GM13976 (cell line): Measurements from ENCODE around the gene MPI.

Source experiments
- DNase-seq: peaks from one replicate; pipeline ENCODE4 v3.0.0; 2012; ENCODE audit warnings: low spot score
- in situ Hi-C: fragments of 300-500 bp; cut with MboI; formaldehyde crosslinking; loops from one replicate; pipeline ENCODE4 v1.12.0; 2022; ENCODE audit warnings: low sequenced_read_pairs, mixed read lengths, inconsistent platforms; ENCODE audit not compliant: unreplicated experiment
- TF ChIP-seq, protein P1 (sequence below): IDR thresholded peaks from 2 replicates; pipeline ENCODE4 v1.5.1; 2012; ENCODE audit warnings: borderline replicate concordance, mild to moderate bottlenecking; ENCODE audit not compliant: insufficient read depth; ENCODE audit errors: extremely low read depth, missing control alignments, control extremely low read depth

The MPI gene

DNA sequence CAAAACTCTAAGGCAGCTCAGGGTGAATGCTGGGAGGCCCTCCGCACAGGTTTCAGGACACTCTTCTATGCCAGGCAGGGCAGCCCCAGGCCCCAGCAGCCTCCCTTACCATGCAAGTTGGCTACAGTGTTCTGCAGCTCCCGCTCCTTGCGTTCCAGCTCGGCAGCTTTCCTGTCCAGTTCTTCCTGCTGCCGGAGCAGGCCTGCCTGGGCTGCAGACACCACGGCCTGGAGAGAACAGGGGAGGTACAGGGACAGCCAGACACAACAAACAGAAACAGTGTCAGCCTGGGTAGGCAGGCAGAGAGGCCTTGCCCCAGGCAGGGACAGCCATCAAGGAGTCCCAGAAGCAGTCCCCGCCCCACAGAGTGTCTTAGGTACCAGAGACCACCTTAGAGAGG lies 37.9 kb upstream of the MPI start:
- DNase-seq = no peak
- TF ChIP-seq, protein P1, sequence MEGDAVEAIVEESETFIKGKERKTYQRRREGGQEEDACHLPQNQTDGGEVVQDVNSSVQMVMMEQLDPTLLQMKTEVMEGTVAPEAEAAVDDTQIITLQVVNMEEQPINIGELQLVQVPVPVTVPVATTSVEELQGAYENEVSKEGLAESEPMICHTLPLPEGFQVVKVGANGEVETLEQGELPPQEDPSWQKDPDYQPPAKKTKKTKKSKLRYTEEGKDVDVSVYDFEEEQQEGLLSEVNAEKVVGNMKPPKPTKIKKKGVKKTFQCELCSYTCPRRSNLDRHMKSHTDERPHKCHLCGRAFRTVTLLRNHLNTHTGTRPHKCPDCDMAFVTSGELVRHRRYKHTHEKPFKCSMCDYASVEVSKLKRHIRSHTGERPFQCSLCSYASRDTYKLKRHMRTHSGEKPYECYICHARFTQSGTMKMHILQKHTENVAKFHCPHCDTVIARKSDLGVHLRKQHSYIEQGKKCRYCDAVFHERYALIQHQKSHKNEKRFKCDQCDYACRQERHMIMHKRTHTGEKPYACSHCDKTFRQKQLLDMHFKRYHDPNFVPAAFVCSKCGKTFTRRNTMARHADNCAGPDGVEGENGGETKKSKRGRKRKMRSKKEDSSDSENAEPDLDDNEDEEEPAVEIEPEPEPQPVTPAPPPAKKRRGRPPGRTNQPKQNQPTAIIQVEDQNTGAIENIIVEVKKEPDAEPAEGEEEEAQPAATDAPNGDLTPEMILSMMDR = no peak
- in situ Hi-C loops = no loop called here

DNA sequence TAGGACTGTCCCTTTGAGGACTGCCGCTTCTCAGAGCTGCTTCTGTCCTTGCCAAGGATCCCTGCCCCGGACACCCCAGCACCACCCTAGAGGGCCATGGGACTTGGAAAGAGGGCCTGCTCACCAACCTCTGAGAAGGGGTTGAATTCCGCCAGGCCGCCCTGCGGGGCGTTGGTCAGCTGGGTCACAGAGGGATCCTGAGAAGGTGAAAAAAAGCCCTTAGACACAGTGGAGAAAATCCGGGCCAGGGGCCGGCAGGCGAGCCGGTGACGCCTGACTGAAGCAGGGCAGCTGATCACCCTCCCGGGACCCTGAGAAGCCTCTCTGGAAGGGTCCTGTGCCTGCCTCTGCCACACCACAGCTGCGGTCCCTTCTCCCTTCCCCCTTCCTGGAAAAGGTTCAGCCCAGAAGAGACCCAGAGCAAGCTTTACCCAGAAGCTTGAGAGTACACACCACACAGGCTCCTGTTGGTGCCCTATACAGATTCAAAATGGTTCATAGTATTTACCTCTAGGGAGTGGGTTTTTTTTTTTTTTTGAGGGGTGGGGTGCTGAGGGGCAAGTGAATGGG lies 35.3 kb upstream of the MPI start:
- TF ChIP-seq, protein P1 = no peak
- in situ Hi-C loops = no loop called here
- no peak for DNase-seq

DNA sequence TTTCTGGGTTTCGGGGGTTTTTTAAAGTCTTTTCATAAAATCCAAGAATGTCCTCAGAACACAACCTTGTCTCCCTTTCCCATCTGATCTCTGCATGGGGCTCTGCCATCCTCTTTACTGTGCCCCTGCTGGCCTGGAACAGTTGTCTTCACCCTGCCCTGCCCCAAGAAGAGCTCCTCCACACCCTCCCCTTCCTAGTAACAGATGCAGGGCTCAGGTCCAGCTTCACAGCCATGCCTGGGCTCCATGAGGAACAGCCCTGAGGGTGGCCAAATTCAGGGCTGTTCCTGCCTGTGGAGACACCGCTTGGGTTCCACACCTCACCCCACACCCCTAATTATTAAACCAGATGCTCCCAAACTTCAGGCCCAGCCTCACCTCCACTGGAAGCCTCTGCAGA lies 34.0 kb upstream of the MPI start:
- DNase-seq = no peak
- in situ Hi-C loops = no loop called here
- TF ChIP-seq, protein P1 = no peak

DNA sequence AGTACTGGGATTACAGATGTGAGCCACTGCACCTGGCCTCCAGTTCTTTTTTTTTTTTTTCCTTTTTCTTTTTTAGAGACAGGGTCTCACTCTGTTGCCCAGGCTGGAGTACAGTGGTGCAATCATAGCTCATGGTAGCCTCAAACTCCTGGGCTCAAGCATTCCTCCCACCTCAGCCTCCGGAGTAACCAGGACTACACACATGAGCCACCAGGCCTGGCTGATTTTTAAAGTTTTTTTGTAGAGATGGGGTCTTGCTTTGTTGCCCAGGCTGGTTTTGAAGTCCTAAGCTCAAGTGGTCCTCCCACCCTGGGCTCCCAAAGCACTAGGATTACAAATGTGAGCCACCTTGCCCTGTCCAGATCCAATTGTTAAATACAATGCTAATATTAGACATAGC lies 33.3 kb upstream of the MPI start:
- in situ Hi-C loops = no loop called here
- TF ChIP-seq, protein P1 = no peak
- DNase-seq = no peak

DNA sequence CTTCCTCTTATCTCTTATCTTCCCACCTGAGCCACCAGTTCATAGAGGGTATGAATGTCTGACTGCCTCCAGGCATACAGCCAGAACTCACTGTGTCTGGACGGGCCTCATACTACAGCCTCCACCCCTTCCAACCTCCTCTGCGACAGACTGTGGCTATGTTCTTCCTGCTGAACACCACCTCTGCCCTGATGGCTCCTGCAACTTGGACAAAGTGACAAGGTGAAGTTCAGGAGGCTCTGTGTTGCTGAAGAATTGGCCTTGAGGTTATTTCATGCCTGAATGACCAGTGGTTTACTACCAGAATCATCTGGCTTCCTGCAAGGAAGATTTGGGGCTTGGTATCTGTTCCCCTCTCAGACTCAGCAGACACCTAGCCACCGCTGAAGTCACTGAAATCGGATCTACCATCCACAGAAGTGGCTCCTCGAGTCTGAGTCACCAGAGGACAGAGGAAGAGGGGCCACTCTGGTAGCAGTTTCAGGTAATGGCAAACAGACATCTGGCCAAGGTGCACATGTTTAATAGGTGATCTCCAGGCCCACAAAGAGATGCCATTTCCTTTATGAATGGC lies 32.7 kb upstream of the MPI start:
- TF ChIP-seq, protein P1 = no peak
- in situ Hi-C loops = no loop called here
- DNase-seq = peak; percentile 66

DNA sequence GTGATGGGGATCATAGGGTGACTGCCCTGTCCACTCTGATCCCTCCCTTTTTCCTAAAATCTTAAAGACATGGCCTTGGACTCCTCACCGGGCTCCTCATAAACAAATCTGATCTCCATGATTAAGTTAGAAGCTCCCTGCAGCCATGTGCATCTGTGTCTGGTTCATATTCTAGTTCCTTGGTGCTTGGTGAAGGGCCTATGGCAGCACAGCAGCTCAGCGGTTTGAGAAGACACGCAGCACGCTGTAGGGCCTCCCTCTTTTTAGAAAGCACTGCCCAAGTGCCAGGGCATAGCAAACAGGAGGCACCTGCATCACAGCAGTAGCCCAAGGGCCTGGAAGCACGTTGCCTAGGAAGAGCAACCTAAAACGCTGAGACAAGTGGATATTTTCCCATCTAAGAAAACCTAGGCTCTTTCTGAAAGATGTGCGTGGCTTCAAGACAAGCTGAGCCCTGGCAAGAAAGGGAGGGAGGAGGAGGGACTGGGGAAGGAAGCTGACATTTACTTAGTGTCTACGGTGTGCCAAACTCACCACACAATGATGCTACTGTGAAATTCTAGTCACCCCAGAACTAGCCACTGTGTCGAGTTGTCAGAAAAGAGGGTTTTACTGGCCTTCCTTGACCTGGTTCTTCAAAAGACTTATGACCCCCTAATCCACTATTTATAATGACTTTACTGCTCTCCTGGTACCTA lies 32.0 kb upstream of the MPI start:
- TF ChIP-seq, protein P1 = no peak
- in situ Hi-C loops = no loop called here
- peak; percentile 39 for DNase-seq
